ENCODE results near the gene SORCS3. TPM values are rescaled to one million over a fixed set of nuclear protein-coding genes. Genes with fewer than 3 reads are reported as not detected.
A peak's percentile ranks its signal among the peaks of the same experiment; 100 is the strongest.

The SORCS3 gene
- total RNA-seq, 1 donor from 2014 or later: 0.25 TPM

GRCh38 chr10:104678658-104679057 is 37.6 kb downstream of the SORCS3 start:
- Histone ChIP-seq H3K27ac (no peak overlapping the region), H3K4me3 (no peak overlapping the region), H3K27me3 (no peaks in the 10 kb centered on the region), H3K4me1 (peaks cover 5% of the 10 kb centered on the region), H3K9me3 (no peaks in the 10 kb centered on the region), H3K36me3 (no peaks in the 10 kb centered on the region)
- no peak for DNase-seq (ENCODE audit: extremely low spot score in 2 of 2)
- intact Hi-C loops (cut with DNase I): no loop called here
- TF ChIP-seq CTCF (IDR thresholded peaks at IDR 0.05): no peak
- no peak for TF ChIP-seq POLR2AphosphoS5 (IDR thresholded peaks at IDR 0.05; ENCODE audit: insufficient read depth in 1 of 2, low read depth in 1 of 2)
- no peak for TF ChIP-seq POLR2A (IDR thresholded peaks at IDR 0.05)

DNA sequence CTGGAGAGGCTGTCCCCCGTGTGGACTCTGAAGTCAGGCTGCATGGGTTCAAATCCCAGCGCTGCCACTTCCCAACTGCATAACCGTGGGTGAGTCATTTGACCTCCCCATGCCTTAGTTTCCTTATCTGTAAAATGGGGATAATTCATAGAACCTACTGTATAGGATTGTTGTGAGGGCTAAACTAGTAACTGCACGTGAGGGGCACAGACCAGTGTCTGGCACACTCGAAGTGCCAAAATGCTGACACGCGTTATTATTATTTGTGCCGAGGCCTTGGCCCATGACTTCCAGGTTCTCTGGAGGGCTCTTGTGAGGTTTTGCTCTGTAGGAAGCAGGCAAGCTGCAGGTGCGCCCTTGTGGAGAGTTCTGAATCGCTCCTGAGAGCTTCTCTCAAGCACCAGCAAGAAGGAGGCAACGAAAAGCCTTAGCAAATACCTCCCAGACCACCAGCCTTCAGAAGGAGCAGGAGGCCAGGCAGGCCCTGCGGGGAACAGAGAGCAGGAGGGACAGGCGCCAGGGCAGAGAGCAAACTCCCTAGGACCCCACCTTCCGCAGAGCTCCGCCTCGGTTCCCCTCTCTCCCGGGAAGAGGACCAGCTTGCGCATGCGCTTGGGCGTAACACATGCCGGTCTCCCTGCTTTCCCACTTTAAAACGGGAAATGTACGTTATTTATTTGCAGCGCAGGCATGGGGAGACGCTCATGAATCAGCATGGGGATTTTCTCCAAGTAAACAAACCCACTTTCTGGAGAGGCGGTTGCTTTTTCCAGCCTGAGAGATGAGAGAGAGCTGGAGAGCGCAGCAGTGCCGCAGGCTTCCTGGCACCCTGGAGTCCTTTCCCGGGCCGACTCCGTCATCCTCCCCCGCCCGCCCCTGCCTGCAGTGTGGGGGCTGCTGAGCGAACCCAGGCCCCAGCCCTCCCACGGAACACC is 39.6 kb downstream of the SORCS3 start:
- Histone ChIP-seq H3K36me3 (no peaks in the 10 kb centered on the region), H3K27me3 (no peaks in the 10 kb centered on the region), H3K27ac (no peak overlapping the region), H3K4me1 (peaks cover 5% of the 10 kb centered on the region), H3K4me3 (peak overlapping the region; percentile 19 to 25), H3K9me3 (no peaks in the 10 kb centered on the region)
- intact Hi-C loops (cut with DNase I): no loop called here
- no peak for TF ChIP-seq POLR2AphosphoS5 (IDR thresholded peaks at IDR 0.05; ENCODE audit: insufficient read depth in 1 of 2, low read depth in 1 of 2)
- TF ChIP-seq POLR2A (IDR thresholded peaks at IDR 0.05): no peak
- no peak for TF ChIP-seq CTCF (IDR thresholded peaks at IDR 0.05)
- peak in 1 of 2 donors; percentile 74 for DNase-seq (ENCODE audit: extremely low spot score in 2 of 2)

DNA sequence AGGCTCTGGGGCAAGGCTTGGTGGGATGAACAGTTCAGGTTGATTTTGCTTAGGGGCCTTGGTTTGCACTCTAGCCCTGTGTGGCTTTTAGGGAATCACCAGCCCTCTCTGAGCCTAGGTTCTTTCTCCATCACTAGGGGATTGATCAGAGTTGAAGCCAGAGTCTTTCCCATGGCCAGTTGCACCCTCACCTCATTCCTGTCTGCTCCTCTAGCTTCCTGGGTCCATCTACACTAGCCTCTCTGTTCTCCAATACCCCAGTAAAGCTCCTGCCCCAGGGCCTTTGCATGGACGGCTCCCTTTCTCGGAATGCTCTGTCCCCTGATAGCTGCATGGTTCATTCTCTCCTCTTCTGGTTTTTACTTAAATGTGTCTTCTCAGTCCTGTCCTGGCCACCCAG is 40.4 kb downstream of the SORCS3 start:
- peak in 1 of 2 donors; percentile 47 for DNase-seq (ENCODE audit: extremely low spot score in 2 of 2)
- Histone ChIP-seq H3K27ac (no peak overlapping the region), H3K36me3 (no peaks in the 10 kb centered on the region), H3K4me3 (peak overlapping the region; percentile 19 to 25), H3K4me1 (peaks cover 5% of the 10 kb centered on the region), H3K9me3 (no peaks in the 10 kb centered on the region), H3K27me3 (no peaks in the 10 kb centered on the region)
- intact Hi-C loops (cut with DNase I): no loop called here
- TF ChIP-seq CTCF (IDR thresholded peaks at IDR 0.05) (no peak), POLR2A (IDR thresholded peaks at IDR 0.05) (no peak), POLR2AphosphoS5 (IDR thresholded peaks at IDR 0.05; ENCODE audit: insufficient read depth in 1 of 2, low read depth in 1 of 2) (no peak)

DNA sequence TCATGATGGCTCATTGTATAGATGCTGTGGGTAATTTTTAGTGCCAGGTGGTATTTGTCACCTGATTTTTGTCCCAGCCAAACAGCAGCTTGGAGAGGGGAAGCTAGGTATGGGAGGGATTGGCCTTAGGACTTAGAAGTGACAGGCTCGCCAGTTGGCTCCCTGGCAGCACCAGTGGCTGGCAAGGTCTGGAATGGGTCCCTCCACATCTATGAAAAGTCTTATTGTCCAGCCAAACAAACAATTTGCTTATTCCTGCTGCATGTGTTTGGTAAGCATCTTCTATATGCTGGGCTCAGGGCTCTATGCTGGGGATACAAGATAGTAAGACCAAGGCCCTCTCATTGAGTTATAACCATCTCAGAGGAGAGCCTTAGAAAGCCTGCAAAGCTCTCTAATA is 42.5 kb downstream of the SORCS3 start:
- Histone ChIP-seq H3K27ac (no peak overlapping the region), H3K4me3 (no peak overlapping the region), H3K27me3 (no peaks in the 10 kb centered on the region), H3K4me1 (peaks cover 5% of the 10 kb centered on the region), H3K36me3 (no peaks in the 10 kb centered on the region), H3K9me3 (no peaks in the 10 kb centered on the region)
- no peak for TF ChIP-seq POLR2AphosphoS5 (IDR thresholded peaks at IDR 0.05; ENCODE audit: insufficient read depth in 1 of 2, low read depth in 1 of 2)
- TF ChIP-seq POLR2A (IDR thresholded peaks at IDR 0.05): no peak
- no peak for TF ChIP-seq CTCF (IDR thresholded peaks at IDR 0.05)
- intact Hi-C loops (cut with DNase I): no loop called here
- no peak for DNase-seq (ENCODE audit: extremely low spot score in 2 of 2)

- TF ChIP-seq CTCF (IDR thresholded peaks at IDR 0.05): no peak
- TF ChIP-seq POLR2A (IDR thresholded peaks at IDR 0.05): no peak
- no peak for TF ChIP-seq POLR2AphosphoS5 (IDR thresholded peaks at IDR 0.05; ENCODE audit: insufficient read depth in 1 of 2, low read depth in 1 of 2)
- H3K9me3 ChIP-seq: no peaks in the 10 kb centered on the region
- H3K4me3 ChIP-seq: no peak overlapping the region
- DNase-seq (ENCODE audit: extremely low spot score in 2 of 2): no peak
- H3K4me1 ChIP-seq: no peaks in the 10 kb centered on the region
- H3K36me3 ChIP-seq: no peaks in the 10 kb centered on the region
- intact Hi-C loops (cut with DNase I): no loop called here
- H3K27ac ChIP-seq: no peak overlapping the region
- H3K27me3 ChIP-seq: no peaks in the 10 kb centered on the region
These were observed 45.7 kb downstream of the SORCS3 start for GRCh38 chr10:104686829-104687228.
